Neural cell (in vitro differentiated cells): Measurements from ENCODE around the gene CBFA2T2. TPM values are rescaled to one million over a fixed set of nuclear protein-coding genes. Genes with fewer than 3 reads are reported as not detected.

ENCODE experiments used
- H2AFZ ChIP-seq: fragments of 200-600, 300-800 bp; sonication (generic), shearing (Covaris generic); 2 replicates; pipeline ENCODE4 v1.6.0; 2014; ENCODE audit warnings: low read depth, mild to moderate bottlenecking, antibody characterized with exemption, low read length, moderate library complexity
- H3F3A ChIP-seq: fragments of 200-600 bp; shearing (Covaris generic); 2 replicates; pipeline ENCODE4 v1.6.1; 2016; ENCODE audit warnings: mild to moderate bottlenecking, moderate library complexity, mixed read lengths, antibody characterized with exemption, low read length; ENCODE audit not compliant: insufficient read depth, poor library complexity, severe bottlenecking
- H3K27ac ChIP-seq: fragments of 200-600, 300-800 bp; sonication (generic), shearing (Covaris generic); 2 replicates; pipeline ENCODE4 v1.5.1; 2014; ENCODE audit warnings: mild to moderate bottlenecking, low read length, moderate library complexity
- H3K27me3 ChIP-seq: fragments of 300-800, 200-600 bp; sonication (generic), shearing (Covaris generic); 2 replicates; pipeline ENCODE4 v1.6.0; 2014; ENCODE audit warnings: mild to moderate bottlenecking, low read depth, low read length, moderate library complexity; ENCODE audit not compliant: insufficient read depth
- H3K36me3 ChIP-seq: fragments of 300-800, 200-600 bp; sonication (generic), shearing (Covaris generic); 2 replicates; pipeline ENCODE4 v1.5.1; 2014; ENCODE audit warnings: mild to moderate bottlenecking, antibody characterized with exemption, low read length, moderate library complexity; ENCODE audit not compliant: insufficient read depth
- H3K4me2 ChIP-seq: fragments of 300-800, 200-600 bp; sonication (generic), shearing (Covaris generic); 2 replicates; pipeline ENCODE4 v1.6.0; 2014; ENCODE audit warnings: mild to moderate bottlenecking, low read length
- H3K4me3 ChIP-seq: fragments of 300-800, 200-600 bp; sonication (generic), shearing (Covaris generic); 2 replicates; pipeline ENCODE4 v1.5.1; 2014; ENCODE audit warnings: mild to moderate bottlenecking, low read length, moderate library complexity
- H3K79me2 ChIP-seq: fragments of 200-600 bp; shearing (Covaris generic); replicated peaks from 2 replicates; pipeline ENCODE4 v1.6.0; 2014; ENCODE audit warnings: mild to moderate bottlenecking, low read length, moderate library complexity; ENCODE audit not compliant: insufficient read depth
- H3K9ac ChIP-seq: fragments of 300-800, 200-600 bp; sonication (generic), shearing (Covaris generic); 2 replicates; pipeline ENCODE4 v1.6.1; 2016; ENCODE audit warnings: mild to moderate bottlenecking, low read length, mixed read lengths
- H3K9me2 ChIP-seq: fragments of 200-600 bp; shearing (Covaris generic); 2 replicates; pipeline ENCODE4 v1.6.1; 2016; ENCODE audit warnings: mild to moderate bottlenecking, low read length, mixed read lengths; ENCODE audit not compliant: insufficient read depth
- H3K9me3 ChIP-seq: fragments of 200-600, 300-800 bp; sonication (generic), shearing (Covaris generic); 2 replicates; pipeline ENCODE4 v1.6.1; 2016; ENCODE audit warnings: mild to moderate bottlenecking, mixed run types, low read length, moderate library complexity, mixed read lengths
- H4K20me1 ChIP-seq: fragments of 200-600 bp; shearing (Covaris generic); 2 replicates; pipeline ENCODE4 v1.6.1; 2016; ENCODE audit warnings: mild to moderate bottlenecking, mixed run types; ENCODE audit not compliant: insufficient read depth
- EP300 ChIP-seq: fragments of 450-650 bp; conservative IDR thresholded peaks from 2 replicates; pipeline ENCODE4 v1.6.1; 2014; ENCODE audit warnings: antibody characterized with exemption, mild to moderate bottlenecking, moderate library complexity; ENCODE audit not compliant: poor library complexity, severe bottlenecking
- EZH2 ChIP-seq: fragments of 200-600, 300-800 bp; shearing (Covaris generic), sonication (generic); IDR thresholded peaks from 2 replicates; pipeline ENCODE4 v1.6.1; 2014; ENCODE audit warnings: antibody characterized with exemption, low read length, borderline replicate concordance, mild to moderate bottlenecking; ENCODE audit not compliant: insufficient read depth, poor library complexity, severe bottlenecking
- MXI1 ChIP-seq: fragments of 450-650 bp; conservative IDR thresholded peaks from 2 replicates; pipeline ENCODE4 v1.6.1; 2014; ENCODE audit warnings: antibody characterized with exemption, mild to moderate bottlenecking; ENCODE audit not compliant: poor library complexity, severe bottlenecking
- POLR2AphosphoS5 ChIP-seq: IDR thresholded peaks from 2 replicates; pipeline ENCODE4 v1.6.1; 2012
- RAD21 ChIP-seq: fragments of 450-650 bp; conservative IDR thresholded peaks from 2 replicates; pipeline ENCODE4 v1.6.1; 2014; ENCODE audit warnings: antibody characterized with exemption, mild to moderate bottlenecking, moderate library complexity
- SMC3 ChIP-seq: fragments of 450-650 bp; conservative IDR thresholded peaks from 2 replicates; pipeline ENCODE4 v1.6.1; 2014; ENCODE audit warnings: antibody characterized with exemption, mild to moderate bottlenecking, moderate library complexity; ENCODE audit not compliant: poor library complexity
- TAF1 ChIP-seq: IDR thresholded peaks from 2 replicates; pipeline ENCODE4 v1.6.1; 2012; ENCODE audit warnings: low read depth
- polyA plus RNA-seq: library from polyadenylated mRNA; depleted of rRNA; stranded (reverse); fragments of >200 nt; gene quantifications from 2 replicates; pipeline ENCODE4 v1.2.3, GENCODE V29; 2014
- TF ChIP-seq, protein P1 (sequence below): fragments of 450-650 bp; IDR thresholded peaks from 2 replicates; pipeline ENCODE4 v1.5.1; 2014; ENCODE audit warnings: antibody characterized with exemption, mild to moderate bottlenecking, moderate library complexity; ENCODE audit not compliant: poor library complexity, severe bottlenecking
- TF ChIP-seq, protein P2 (sequence below): IDR thresholded peaks from 2 replicates; pipeline ENCODE4 v1.6.1; 2012; ENCODE audit warnings: borderline replicate concordance

CBFA2T2 gene
- polyA plus RNA-seq, 1 donor from 2014 or later: 15.9 TPM

DNA sequence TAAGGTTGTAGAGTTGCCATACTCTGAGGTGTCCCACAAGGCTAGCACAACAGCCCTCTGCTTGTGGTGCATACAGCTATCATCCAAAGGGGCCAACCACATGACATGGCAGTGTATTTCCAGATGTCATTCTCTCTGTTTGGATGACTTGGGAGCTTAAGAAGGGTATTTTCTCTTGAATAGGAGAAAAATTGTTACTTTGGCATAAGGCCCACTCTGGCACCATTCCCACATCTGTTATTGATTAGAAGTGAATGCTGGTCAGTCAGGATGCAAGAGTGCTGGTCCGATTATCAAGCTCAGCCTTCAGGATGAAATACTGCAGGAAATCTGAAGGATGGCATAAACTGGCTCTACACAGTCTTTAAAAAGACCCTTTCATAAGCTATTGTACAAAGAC is 88.6 kb downstream of the CBFA2T2 start:
- Histone ChIP-seq H3K36me3 (no peaks in the 10 kb centered on the region), H3K27ac (no peak overlapping the region), H3K9ac (no peak overlapping the region), H2AFZ (no peak overlapping the region), H4K20me1 (no peaks in the 10 kb centered on the region), H3K4me2 (no peak overlapping the region), H3F3A (no peaks in the 10 kb centered on the region), H3K9me2 (no peaks in the 10 kb centered on the region), H3K27me3 (no peaks in the 10 kb centered on the region), H3K79me2 (peaks cover 4% of the 10 kb centered on the region), H3K9me3 (no peaks in the 10 kb centered on the region), H3K4me3 (no peak overlapping the region)
- no peak for TF ChIP-seq MXI1
- TF ChIP-seq EZH2: no peak
- TF ChIP-seq RAD21: no peak
- TF ChIP-seq, protein P1, sequence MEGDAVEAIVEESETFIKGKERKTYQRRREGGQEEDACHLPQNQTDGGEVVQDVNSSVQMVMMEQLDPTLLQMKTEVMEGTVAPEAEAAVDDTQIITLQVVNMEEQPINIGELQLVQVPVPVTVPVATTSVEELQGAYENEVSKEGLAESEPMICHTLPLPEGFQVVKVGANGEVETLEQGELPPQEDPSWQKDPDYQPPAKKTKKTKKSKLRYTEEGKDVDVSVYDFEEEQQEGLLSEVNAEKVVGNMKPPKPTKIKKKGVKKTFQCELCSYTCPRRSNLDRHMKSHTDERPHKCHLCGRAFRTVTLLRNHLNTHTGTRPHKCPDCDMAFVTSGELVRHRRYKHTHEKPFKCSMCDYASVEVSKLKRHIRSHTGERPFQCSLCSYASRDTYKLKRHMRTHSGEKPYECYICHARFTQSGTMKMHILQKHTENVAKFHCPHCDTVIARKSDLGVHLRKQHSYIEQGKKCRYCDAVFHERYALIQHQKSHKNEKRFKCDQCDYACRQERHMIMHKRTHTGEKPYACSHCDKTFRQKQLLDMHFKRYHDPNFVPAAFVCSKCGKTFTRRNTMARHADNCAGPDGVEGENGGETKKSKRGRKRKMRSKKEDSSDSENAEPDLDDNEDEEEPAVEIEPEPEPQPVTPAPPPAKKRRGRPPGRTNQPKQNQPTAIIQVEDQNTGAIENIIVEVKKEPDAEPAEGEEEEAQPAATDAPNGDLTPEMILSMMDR: no peak
- TF ChIP-seq, protein P2, sequence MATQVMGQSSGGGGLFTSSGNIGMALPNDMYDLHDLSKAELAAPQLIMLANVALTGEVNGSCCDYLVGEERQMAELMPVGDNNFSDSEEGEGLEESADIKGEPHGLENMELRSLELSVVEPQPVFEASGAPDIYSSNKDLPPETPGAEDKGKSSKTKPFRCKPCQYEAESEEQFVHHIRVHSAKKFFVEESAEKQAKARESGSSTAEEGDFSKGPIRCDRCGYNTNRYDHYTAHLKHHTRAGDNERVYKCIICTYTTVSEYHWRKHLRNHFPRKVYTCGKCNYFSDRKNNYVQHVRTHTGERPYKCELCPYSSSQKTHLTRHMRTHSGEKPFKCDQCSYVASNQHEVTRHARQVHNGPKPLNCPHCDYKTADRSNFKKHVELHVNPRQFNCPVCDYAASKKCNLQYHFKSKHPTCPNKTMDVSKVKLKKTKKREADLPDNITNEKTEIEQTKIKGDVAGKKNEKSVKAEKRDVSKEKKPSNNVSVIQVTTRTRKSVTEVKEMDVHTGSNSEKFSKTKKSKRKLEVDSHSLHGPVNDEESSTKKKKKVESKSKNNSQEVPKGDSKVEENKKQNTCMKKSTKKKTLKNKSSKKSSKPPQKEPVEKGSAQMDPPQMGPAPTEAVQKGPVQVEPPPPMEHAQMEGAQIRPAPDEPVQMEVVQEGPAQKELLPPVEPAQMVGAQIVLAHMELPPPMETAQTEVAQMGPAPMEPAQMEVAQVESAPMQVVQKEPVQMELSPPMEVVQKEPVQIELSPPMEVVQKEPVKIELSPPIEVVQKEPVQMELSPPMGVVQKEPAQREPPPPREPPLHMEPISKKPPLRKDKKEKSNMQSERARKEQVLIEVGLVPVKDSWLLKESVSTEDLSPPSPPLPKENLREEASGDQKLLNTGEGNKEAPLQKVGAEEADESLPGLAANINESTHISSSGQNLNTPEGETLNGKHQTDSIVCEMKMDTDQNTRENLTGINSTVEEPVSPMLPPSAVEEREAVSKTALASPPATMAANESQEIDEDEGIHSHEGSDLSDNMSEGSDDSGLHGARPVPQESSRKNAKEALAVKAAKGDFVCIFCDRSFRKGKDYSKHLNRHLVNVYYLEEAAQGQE: no peak
- TF ChIP-seq POLR2AphosphoS5: no peak
- TF ChIP-seq TAF1: no peak
- TF ChIP-seq SMC3: no peak
- no peak for TF ChIP-seq EP300

DNA sequence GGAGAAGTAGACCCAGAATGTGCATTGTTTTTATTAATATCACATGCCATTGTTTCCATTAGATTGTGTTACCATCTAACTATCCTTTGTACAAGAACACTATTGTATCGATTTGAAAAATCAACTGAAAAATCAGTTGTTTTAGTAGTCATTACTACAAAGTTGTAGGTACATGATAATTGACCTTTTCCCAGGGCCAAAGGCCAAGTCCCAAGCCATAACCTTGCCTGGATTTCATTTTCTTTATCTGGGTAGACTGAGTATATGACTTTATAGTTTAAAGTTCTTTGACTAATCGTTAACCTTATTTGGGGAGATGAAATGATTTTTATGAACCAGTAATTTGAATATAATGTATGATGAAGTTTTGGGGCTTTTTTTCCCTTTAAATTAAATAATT is 93.2 kb downstream of the CBFA2T2 start:
- Histone ChIP-seq H3K36me3 (no peaks in the 10 kb centered on the region), H3K4me3 (no peak overlapping the region), H4K20me1 (no peaks in the 10 kb centered on the region), H3K4me2 (no peak overlapping the region), H3K27ac (no peak overlapping the region), H2AFZ (no peak overlapping the region), H3K79me2 (peaks cover 4% of the 10 kb centered on the region), H3K9ac (no peak overlapping the region), H3F3A (no peaks in the 10 kb centered on the region), H3K27me3 (no peaks in the 10 kb centered on the region), H3K9me3 (no peaks in the 10 kb centered on the region), H3K9me2 (no peaks in the 10 kb centered on the region)
- TF ChIP-seq POLR2AphosphoS5: no peak
- no peak for TF ChIP-seq EP300
- TF ChIP-seq EZH2: no peak
- no peak for TF ChIP-seq TAF1
- TF ChIP-seq, protein P1: no peak
- no peak for TF ChIP-seq SMC3
- no peak for TF ChIP-seq RAD21
- TF ChIP-seq, protein P2: no peak
- no peak for TF ChIP-seq MXI1
